Lung (tissue), 16 donors: ENCODE results near the gene TUBGCP5. TPM values are rescaled to one million over a fixed set of nuclear protein-coding genes. Genes with fewer than 3 reads are reported as not detected.
"Not testable (repeated sequence)": the region's sequence is repeated elsewhere in the genome, so short reads cannot be mapped to it uniquely, and the experiment has no call there.

Experiments
- ATAC-seq: fragments of 200-7000 bp; cut with Tn5 transposase; one replicate; pipeline ENCODE4 v1.9.1; 2020; ENCODE audit warnings: moderate number of reproducible peaks; ENCODE audit not compliant: insufficient read depth, low FRiP score
- DNase-seq, 3 donors: peaks; one replicate each; pipeline ENCODE4 v3.0.0-alpha.2; 2013 to 2017
- H3K27ac ChIP-seq, 2 donors: one replicate each; pipeline ENCODE4 v1.5.1; 2013; ENCODE audit warnings: mild to moderate bottlenecking in 2 of 2, moderate library complexity in 2 of 2, control low read depth in 1 of 2, inconsistent platforms in 1 of 2, low read depth in 1 of 2, low read length in 1 of 2
- H3K27me3 ChIP-seq, 3 donors: one replicate each; pipeline ENCODE4 v1.5.1; 2013; ENCODE audit warnings: low read length in 2 of 3; ENCODE audit not compliant: control insufficient read depth in 3 of 3, insufficient read depth in 3 of 3
- H3K36me3 ChIP-seq, 4 donors: one replicate each; pipeline ENCODE4 v1.5.1; 2013; ENCODE audit warnings: low read length in 4 of 4, mild to moderate bottlenecking in 1 of 4, moderate library complexity in 1 of 4; ENCODE audit not compliant: control insufficient read depth in 4 of 4, insufficient read depth in 4 of 4
- H3K4me1 ChIP-seq, 5 donors: one replicate each; pipeline ENCODE4 v1.5.1; 2013; ENCODE audit warnings: low read length in 5 of 5, mild to moderate bottlenecking in 2 of 5, moderate library complexity in 1 of 5; ENCODE audit not compliant: control insufficient read depth in 5 of 5, insufficient read depth in 5 of 5
- H3K4me3 ChIP-seq: one replicate; pipeline ENCODE4 v1.5.1; 2013; ENCODE audit warnings: mild to moderate bottlenecking, control low read depth, moderate library complexity
- H3K9ac ChIP-seq, 2 donors: one replicate each; pipeline ENCODE4 v1.5.1; 2013; ENCODE audit warnings: low read length in 2 of 2, control low read depth in 1 of 2; ENCODE audit not compliant: insufficient read depth in 1 of 2
- H3K9me3 ChIP-seq, 4 donors: one replicate each; pipeline ENCODE4 v1.5.1; 2013; ENCODE audit warnings: low read length in 3 of 4, mild to moderate bottlenecking in 1 of 4, moderate library complexity in 1 of 4; ENCODE audit not compliant: control insufficient read depth in 4 of 4, insufficient read depth in 3 of 4
- CTCF ChIP-seq: IDR thresholded peaks from 2 replicates; pipeline ENCODE4 v1.5.1; 2012; ENCODE audit warnings: mild to moderate bottlenecking; ENCODE audit errors: control extremely low read depth, extremely low read depth
- WGBS, 2 donors: extraction: QIAGEN DNeasy Blood & Tissue Kit; methylation state at CpG; one replicate each; pipeline ENCODE4 v1.1.7; 2013; 5-methylcytosine and 5-hydroxymethylcytosine counted together
- long read RNA-seq, 5 donors: transcript quantifications; one replicate each; lab custom pipeline, GENCODE V29; 2026
- polyA plus RNA-seq, 2 donors: library from polyadenylated mRNA; stranded (reverse); fragments of 200-250 nt; gene quantifications; one replicate each; pipeline ENCODE4 v1.2.1, GENCODE V29; 2013
- total RNA-seq, 2 donors: library from RNA; depleted of rRNA in 1 of 2; stranded (reverse); fragments of >200 nt in 1 of 2; gene quantifications; one replicate each; pipeline ENCODE4 v1.2.1, GENCODE V29; 2014 to 2021
- donor health status: control.
- donor health status: control.
- donor health status: Bipolar disorder and iron deficiency.
- donor health status: healthy.
- donor health status: DM: yes; HTN: yes; CAD: no.

Gene TUBGCP5
- total RNA-seq: 10 to 100 TPM; 16.0 to 34.7 TPM
- polyA plus RNA-seq: 1 to 10 TPM; 6.2 to 7.6 TPM
- long read RNA-seq, donor 1, partial matches to known transcripts: 0 of 1 reads
- long read RNA-seq, donor 1, other reads (novel, unspliced or antisense): 0 of 1 reads
- long read RNA-seq, donor 2: 0 reads
- long read RNA-seq, donor 3: 0 reads
- long read RNA-seq, donor 4, partial matches to known transcripts: 5 of 5 reads
- long read RNA-seq, donor 4, other reads (novel, unspliced or antisense): 0 of 5 reads
- long read RNA-seq, donor 5, partial matches to known transcripts: 0 of 2 reads
- long read RNA-seq, donor 5, other reads (novel, unspliced or antisense): 0 of 2 reads

GRCh38 chr15:23039143-23039916 lies at the start of gene TUBGCP5:
TUBGCP5 (minus strand) TSS chr15:23039569; CDS start chr15:23039543, 26 bp downstream.
- Histone ChIP-seq H3K36me3 (peaks cover 0 to 10% (median 6%) of the 10 kb centered on the region in 4 donors), H3K9me3 (no peaks in the 10 kb centered on the region), H3K9ac (peak within 1 kb of the TSS; percentile 92 to 94), H3K27ac (peak within 1 kb of the TSS; percentile 79 to 89), H3K27me3 (no peaks in the 10 kb centered on the region), H3K4me1 (peaks cover 0 to 13% (median 0%) of the 10 kb centered on the region in 5 donors), H3K4me3 (peak within 1 kb of the TSS; percentile 99)
- ATAC-seq (peak; percentile 99), DNase-seq (peak; percentile 98 to 99 (median 99))
- 1% methylated on average over 79 to 92 of the region's 92 CpGs for whole genome bisulfite sequencing, 2 donors
- peak; percentile 10 for TF ChIP-seq CTCF

GRCh38 chr15:23083115-23083514 lies 43.7 kb upstream of the TUBGCP5 start:
- Histone ChIP-seq H3K9me3 (peaks cover 0 to 2% (median 0%) of the 10 kb centered on the region in 4 donors), H3K4me3 (no peak overlapping the region), H3K9ac (no peak overlapping the region), H3K27ac (no peak overlapping the region), H3K36me3 (no peaks in the 10 kb centered on the region), H3K4me1 (no peaks in the 10 kb centered on the region), H3K27me3 (no peaks in the 10 kb centered on the region)
- ATAC-seq (no peak), DNase-seq (no peak)
- 75 to 83% methylated on average over 1 of the region's 1 CpG for WGBS, 2 donors
- no peak for TF ChIP-seq CTCF

GRCh38 chr15:23081996-23082737 lies 42.8 kb upstream of the TUBGCP5 start:
- H3K9me3 ChIP-seq, H3K36me3 ChIP-seq, H3K27ac ChIP-seq, H3K4me3 ChIP-seq, H3K27me3 ChIP-seq, DNase-seq, H3K9ac ChIP-seq, ATAC-seq, H3K4me1 ChIP-seq: not testable (repeated sequence)
- WGBS, 2 donors: 64 to 83% methylated on average over 8 of the region's 8 CpGs

GRCh38 chr15:23081271-23081670 lies 41.9 kb upstream of the TUBGCP5 start:
- Histone ChIP-seq H3K9ac (no peak overlapping the region), H3K27me3 (no peaks in the 10 kb centered on the region), H3K4me3 (no peak overlapping the region), H3K9me3 (peaks cover 0 to 2% (median 0%) of the 10 kb centered on the region in 4 donors), H3K36me3 (no peaks in the 10 kb centered on the region), H3K4me1 (no peaks in the 10 kb centered on the region), H3K27ac (no peak overlapping the region)
- ATAC-seq (no peak), DNase-seq (no peak)
- no peak for TF ChIP-seq CTCF
- 78 to 81% methylated on average over 3 of the region's 3 CpGs for WGBS, 2 donors
